SK-N-SH treated with all-trans-retinoic acid at 6 μM for 48 hours (cell line): Measurements from ENCODE around the gene WWC1.
"Not testable (repeated sequence)": the region's sequence is repeated elsewhere in the genome, so short reads cannot be mapped to it uniquely, and the experiment has no call there.

Source experiments
- ATAC-seq: fragments of 200-7000 bp; cut with Tn5 transposase; 3 replicates; pipeline ENCODE4 v1.9.1; 2020; ENCODE audit warnings: mild to moderate bottlenecking, moderate library complexity
- ARNTL ChIP-seq: fragments of 450-650 bp; formaldehyde crosslinking; IDR thresholded peaks from 2 replicates; pipeline ENCODE4 v1.5.0; 2020; ENCODE audit warnings: low read depth, mild to moderate bottlenecking, moderate library complexity, borderline replicate concordance
- BACH2 ChIP-seq: fragments of 250-450 bp; sonication (Bioruptor Pico); IDR thresholded peaks from 2 replicates; pipeline ENCODE4 v1.9.0; 2021; ENCODE audit warnings: mild to moderate bottlenecking, borderline replicate concordance
- CSDC2 ChIP-seq: fragments of 250-450 bp; sonication (Bioruptor Pico); IDR thresholded peaks from 2 replicates; pipeline ENCODE4 v1.5.0; 2020; ENCODE audit warnings: mild to moderate bottlenecking, moderate library complexity
- ESRRG ChIP-seq: fragments of 250-450 bp; sonication (Bioruptor Pico); IDR thresholded peaks from 2 replicates; pipeline ENCODE4 v1.6.1; 2021; ENCODE audit warnings: mild to moderate bottlenecking
- GLIS3 ChIP-seq: fragments of 250-450 bp; sonication (Bioruptor Pico); IDR thresholded peaks from 2 replicates; pipeline ENCODE4 v1.5.0; 2020; ENCODE audit warnings: mild to moderate bottlenecking, moderate library complexity
- ISL1 ChIP-seq: fragments of 250-450 bp; sonication (Bioruptor Pico); IDR thresholded peaks from 2 replicates; pipeline ENCODE4 v2.1.2; 2022; ENCODE audit warnings: mild to moderate bottlenecking, moderate library complexity
- OSR1 ChIP-seq: fragments of 250-450 bp; sonication (Bioruptor Pico); IDR thresholded peaks from 2 replicates; pipeline ENCODE4 v1.8.0; 2022; ENCODE audit warnings: moderate library complexity, mild to moderate bottlenecking, inconsistent platforms
- PATZ1 ChIP-seq: fragments of 250-450 bp; sonication (Bioruptor Pico); IDR thresholded peaks from 2 replicates; pipeline ENCODE4 v1.8.0; 2020; ENCODE audit warnings: mild to moderate bottlenecking, moderate library complexity, borderline replicate concordance
- PPARA ChIP-seq: fragments of 250-450 bp; sonication (Bioruptor Pico); IDR thresholded peaks from 2 replicates; pipeline ENCODE4 v1.5.0; 2020; ENCODE audit warnings: mild to moderate bottlenecking, borderline replicate concordance
- RARB ChIP-seq: fragments of 250-450 bp; sonication (Bioruptor Pico); IDR thresholded peaks from 2 replicates; pipeline ENCODE4 v1.8.0; 2021; ENCODE audit warnings: mild to moderate bottlenecking, moderate library complexity
- SNAI2 ChIP-seq: fragments of 250-450 bp; sonication (Bioruptor Pico); IDR thresholded peaks from 2 replicates; pipeline ENCODE4 v1.5.0; 2020; ENCODE audit warnings: mild to moderate bottlenecking, moderate library complexity
- TCF4 ChIP-seq: fragments of 250-450 bp; sonication (Bioruptor Pico); IDR thresholded peaks from 2 replicates; pipeline ENCODE4 v1.8.0; 2021; ENCODE audit warnings: mild to moderate bottlenecking, moderate library complexity, borderline replicate concordance
- TOX ChIP-seq: fragments of 250-450 bp; sonication (Bioruptor Pico); IDR thresholded peaks from 2 replicates; pipeline ENCODE4 v1.8.0; 2021; ENCODE audit warnings: mild to moderate bottlenecking, moderate library complexity, borderline replicate concordance
- ZC3H10 ChIP-seq: fragments of 250-450 bp; sonication (Bioruptor Pico); IDR thresholded peaks from 2 replicates; pipeline ENCODE4 v1.5.1; 2021; ENCODE audit warnings: mild to moderate bottlenecking, moderate library complexity
- ZFP3 ChIP-seq: fragments of 250-450 bp; sonication (Bioruptor Pico); IDR thresholded peaks from 2 replicates; pipeline ENCODE4 v1.5.0; 2020; ENCODE audit warnings: mild to moderate bottlenecking, moderate library complexity
- ZFP30 ChIP-seq: fragments of 450-650 bp; formaldehyde crosslinking; IDR thresholded peaks from 2 replicates; pipeline ENCODE4 v1.5.0; 2022; ENCODE audit warnings: mild to moderate bottlenecking, moderate library complexity
- ZNF565 ChIP-seq: fragments of 450-650 bp; formaldehyde crosslinking; conservative IDR thresholded peaks from 2 replicates; pipeline ENCODE4 v1.5.0; 2020; ENCODE audit warnings: low read depth, mild to moderate bottlenecking, moderate library complexity
- ZNF70 ChIP-seq: fragments of 450-650 bp; formaldehyde crosslinking; IDR thresholded peaks from 2 replicates; pipeline ENCODE4 v1.5.0; 2020; ENCODE audit warnings: mild to moderate bottlenecking, moderate library complexity
- ZNF8 ChIP-seq: fragments of 450-650 bp; formaldehyde crosslinking; IDR thresholded peaks from 2 replicates; pipeline ENCODE4 v1.5.0; 2020; ENCODE audit warnings: mild to moderate bottlenecking, moderate library complexity
- TF ChIP-seq, protein P1 (sequence below): fragments of 250-450 bp; sonication (Bioruptor Pico); IDR thresholded peaks from 2 replicates; pipeline ENCODE4 v1.8.0; 2021; ENCODE audit warnings: low read depth, mild to moderate bottlenecking, moderate library complexity, borderline replicate concordance
- TF ChIP-seq, protein P2 (sequence below): fragments of 250-450 bp; sonication (Bioruptor Pico); IDR thresholded peaks from 2 replicates; pipeline ENCODE4 v1.5.1; 2021; ENCODE audit warnings: mild to moderate bottlenecking, moderate library complexity
- TF ChIP-seq, protein P3 (sequence below): fragments of 250-450 bp; sonication (Bioruptor Pico); IDR thresholded peaks from 2 replicates; pipeline ENCODE4 v1.5.1; 2020; ENCODE audit warnings: low read depth, mild to moderate bottlenecking, moderate library complexity

WWC1 gene

GRCh38 chr5:168434001-168434400, 142.6 kb downstream of the WWC1 start:
- peak; percentile 36 for ATAC-seq
- no peak for TF ChIP-seq PATZ1 (CRISPR knock-in tag)
- TF ChIP-seq ZNF8 (CRISPR knock-in tag), result no peak
- TF ChIP-seq ZNF70 (CRISPR knock-in tag), result no peak
- no peak for TF ChIP-seq ISL1 (CRISPR knock-in tag)
- TF ChIP-seq BACH2 (CRISPR knock-in tag), result no peak
- TF ChIP-seq ZFP30, result no peak
- TF ChIP-seq, protein P1, sequence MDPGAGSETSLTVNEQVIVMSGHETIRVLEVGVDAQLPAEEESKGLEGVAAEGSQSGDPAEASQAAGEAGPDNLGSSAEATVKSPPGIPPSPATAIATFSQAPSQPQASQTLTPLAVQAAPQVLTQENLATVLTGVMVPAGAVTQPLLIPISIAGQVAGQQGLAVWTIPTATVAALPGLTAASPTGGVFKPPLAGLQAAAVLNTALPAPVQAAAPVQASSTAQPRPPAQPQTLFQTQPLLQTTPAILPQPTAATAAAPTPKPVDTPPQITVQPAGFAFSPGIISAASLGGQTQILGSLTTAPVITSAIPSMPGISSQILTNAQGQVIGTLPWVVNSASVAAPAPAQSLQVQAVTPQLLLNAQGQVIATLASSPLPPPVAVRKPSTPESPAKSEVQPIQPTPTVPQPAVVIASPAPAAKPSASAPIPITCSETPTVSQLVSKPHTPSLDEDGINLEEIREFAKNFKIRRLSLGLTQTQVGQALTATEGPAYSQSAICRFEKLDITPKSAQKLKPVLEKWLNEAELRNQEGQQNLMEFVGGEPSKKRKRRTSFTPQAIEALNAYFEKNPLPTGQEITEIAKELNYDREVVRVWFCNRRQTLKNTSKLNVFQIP, result no peak
- TF ChIP-seq TCF4 (CRISPR knock-in tag), result no peak
- TF ChIP-seq ZNF565 (CRISPR knock-in tag), result no peak
- TF ChIP-seq ARNTL (CRISPR knock-in tag), result no peak
- TF ChIP-seq ESRRG (CRISPR knock-in tag), result no peak
- no peak for TF ChIP-seq TOX (CRISPR knock-in tag)
- no peak for TF ChIP-seq PPARA
- TF ChIP-seq RARB (CRISPR knock-in tag), result no peak
- no peak for TF ChIP-seq SNAI2

- ATAC-seq, result peak; percentile 42; the same call in 1 of the 3 replicates
- TF ChIP-seq, protein P2, sequence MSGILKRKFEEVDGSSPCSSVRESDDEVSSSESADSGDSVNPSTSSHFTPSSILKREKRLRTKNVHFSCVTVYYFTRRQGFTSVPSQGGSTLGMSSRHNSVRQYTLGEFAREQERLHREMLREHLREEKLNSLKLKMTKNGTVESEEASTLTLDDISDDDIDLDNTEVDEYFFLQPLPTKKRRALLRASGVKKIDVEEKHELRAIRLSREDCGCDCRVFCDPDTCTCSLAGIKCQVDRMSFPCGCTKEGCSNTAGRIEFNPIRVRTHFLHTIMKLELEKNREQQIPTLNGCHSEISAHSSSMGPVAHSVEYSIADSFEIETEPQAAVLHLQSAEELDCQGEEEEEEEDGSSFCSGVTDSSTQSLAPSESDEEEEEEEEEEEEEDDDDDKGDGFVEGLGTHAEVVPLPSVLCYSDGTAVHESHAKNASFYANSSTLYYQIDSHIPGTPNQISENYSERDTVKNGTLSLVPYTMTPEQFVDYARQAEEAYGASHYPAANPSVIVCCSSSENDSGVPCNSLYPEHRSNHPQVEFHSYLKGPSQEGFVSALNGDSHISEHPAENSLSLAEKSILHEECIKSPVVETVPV (CRISPR knock-in tag), result no peak
- TF ChIP-seq OSR1 (no peak), PPARA (no peak), ZC3H10 (CRISPR knock-in tag) (no peak)
Observed at GRCh38 chr5:168434746-168435321, 143.4 kb downstream of the WWC1 start.

- not testable (repeated sequence) for ATAC-seq
Observed at GRCh38 chr5:168435340-168435739, 143.9 kb downstream of the WWC1 start.

DNA sequence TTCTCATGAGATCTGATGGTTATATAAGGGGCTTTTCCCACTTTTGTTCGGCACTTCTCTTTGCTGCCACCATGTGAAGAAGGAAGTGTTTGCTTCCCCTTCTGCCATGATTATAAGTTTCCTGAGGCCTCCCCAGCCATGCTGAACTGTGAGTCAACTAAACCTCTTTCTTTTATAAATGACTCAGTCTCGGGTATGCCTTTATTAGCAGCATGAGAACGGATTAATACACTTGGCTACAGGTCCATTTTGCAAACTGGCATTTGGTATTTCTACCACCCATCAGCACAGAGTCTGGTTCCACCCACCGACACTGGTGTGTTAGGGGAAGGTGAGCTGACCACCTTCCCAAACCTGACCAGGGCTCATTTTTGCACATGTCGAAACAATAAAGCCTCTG, 146.9 kb downstream of the WWC1 start:
- no peak for ATAC-seq
- TF ChIP-seq, protein P2 (CRISPR knock-in tag), result no peak
- TF ChIP-seq RARB (CRISPR knock-in tag) (no peak), GLIS3 (CRISPR knock-in tag) (no peak), ZC3H10 (CRISPR knock-in tag) (no peak), SNAI2 (no peak)

GRCh38 chr5:168443533-168443932, 152.1 kb downstream of the WWC1 start:
- peak; percentile 93 for ATAC-seq
- TF ChIP-seq CSDC2 (no peak), TOX (CRISPR knock-in tag) (no peak), OSR1 (no peak), ESRRG (CRISPR knock-in tag) (no peak), ZFP30 (no peak), PPARA (no peak), ZNF565 (CRISPR knock-in tag) (no peak), TCF4 (CRISPR knock-in tag) (no peak), PATZ1 (CRISPR knock-in tag) (no peak), ZC3H10 (CRISPR knock-in tag) (no peak), SNAI2 (no peak), ZFP3 (no peak), ISL1 (CRISPR knock-in tag) (peak; percentile 37; the same call in 1 of the 2 replicates), GLIS3 (CRISPR knock-in tag) (peak; percentile 10; the same call in 1 of the 2 replicates)
- TF ChIP-seq, protein P3, sequence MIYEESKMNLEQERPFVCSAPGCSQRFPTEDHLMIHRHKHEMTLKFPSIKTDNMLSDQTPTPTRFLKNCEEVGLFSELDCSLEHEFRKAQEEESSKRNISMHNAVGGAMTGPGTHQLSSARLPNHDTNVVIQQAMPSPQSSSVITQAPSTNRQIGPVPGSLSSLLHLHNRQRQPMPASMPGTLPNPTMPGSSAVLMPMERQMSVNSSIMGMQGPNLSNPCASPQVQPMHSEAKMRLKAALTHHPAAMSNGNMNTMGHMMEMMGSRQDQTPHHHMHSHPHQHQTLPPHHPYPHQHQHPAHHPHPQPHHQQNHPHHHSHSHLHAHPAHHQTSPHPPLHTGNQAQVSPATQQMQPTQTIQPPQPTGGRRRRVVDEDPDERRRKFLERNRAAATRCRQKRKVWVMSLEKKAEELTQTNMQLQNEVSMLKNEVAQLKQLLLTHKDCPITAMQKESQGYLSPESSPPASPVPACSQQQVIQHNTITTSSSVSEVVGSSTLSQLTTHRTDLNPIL (CRISPR knock-in tag), result no peak
- TF ChIP-seq, protein P2 (CRISPR knock-in tag), result no peak
